Neural progenitor cell (in vitro differentiated cells): Measurements from ENCODE around the gene CKS1B.

Experiments
- EZH2 ChIP-seq: fragments of 200-600 bp; sonication (generic); IDR thresholded peaks from 2 replicates; pipeline ENCODE4 v1.6.1; 2017; ENCODE audit warnings: antibody characterized with exemption, mild to moderate bottlenecking, moderate library complexity
- EZH2phosphoT487 ChIP-seq: fragments of 200-600 bp; sonication (generic); IDR thresholded peaks from 2 replicates; pipeline ENCODE4 v1.6.1; 2017; ENCODE audit warnings: antibody characterized with exemption
- TF ChIP-seq, protein P1 (sequence below): fragments of 200-600 bp; sonication (generic); IDR thresholded peaks from 2 replicates; pipeline ENCODE4 v1.5.1; 2017; ENCODE audit warnings: antibody characterized with exemption, mild to moderate bottlenecking

DNA sequence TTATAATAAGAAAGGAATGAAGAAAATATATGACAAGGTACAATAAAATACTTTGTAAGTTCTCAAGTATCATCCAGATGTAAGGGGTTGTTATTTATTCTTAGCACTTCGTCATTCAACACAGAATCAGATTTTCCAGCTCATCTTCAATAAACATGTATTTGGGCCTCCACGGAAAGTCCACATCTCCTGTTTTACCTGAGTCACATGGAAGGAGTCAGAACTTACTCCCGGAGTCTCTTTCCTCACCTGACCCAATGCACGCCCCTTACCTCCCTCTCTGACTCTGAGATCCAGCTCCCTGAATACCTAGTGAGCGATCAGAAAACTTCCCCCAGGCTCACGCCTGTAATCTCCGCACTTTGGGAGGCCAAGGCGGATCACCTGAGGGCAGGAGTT, 36.5 kb upstream of the CKS1B start:
- TF ChIP-seq, protein P1, sequence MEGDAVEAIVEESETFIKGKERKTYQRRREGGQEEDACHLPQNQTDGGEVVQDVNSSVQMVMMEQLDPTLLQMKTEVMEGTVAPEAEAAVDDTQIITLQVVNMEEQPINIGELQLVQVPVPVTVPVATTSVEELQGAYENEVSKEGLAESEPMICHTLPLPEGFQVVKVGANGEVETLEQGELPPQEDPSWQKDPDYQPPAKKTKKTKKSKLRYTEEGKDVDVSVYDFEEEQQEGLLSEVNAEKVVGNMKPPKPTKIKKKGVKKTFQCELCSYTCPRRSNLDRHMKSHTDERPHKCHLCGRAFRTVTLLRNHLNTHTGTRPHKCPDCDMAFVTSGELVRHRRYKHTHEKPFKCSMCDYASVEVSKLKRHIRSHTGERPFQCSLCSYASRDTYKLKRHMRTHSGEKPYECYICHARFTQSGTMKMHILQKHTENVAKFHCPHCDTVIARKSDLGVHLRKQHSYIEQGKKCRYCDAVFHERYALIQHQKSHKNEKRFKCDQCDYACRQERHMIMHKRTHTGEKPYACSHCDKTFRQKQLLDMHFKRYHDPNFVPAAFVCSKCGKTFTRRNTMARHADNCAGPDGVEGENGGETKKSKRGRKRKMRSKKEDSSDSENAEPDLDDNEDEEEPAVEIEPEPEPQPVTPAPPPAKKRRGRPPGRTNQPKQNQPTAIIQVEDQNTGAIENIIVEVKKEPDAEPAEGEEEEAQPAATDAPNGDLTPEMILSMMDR: no peak
- TF ChIP-seq EZH2phosphoT487 (no peak), EZH2 (no peak)
